Endodermal cell (in vitro differentiated cells): ENCODE measurements around the gene MRPS30. TPM values are rescaled to one million over a fixed set of nuclear protein-coding genes. Genes with fewer than 3 reads are reported as not detected.
"Not testable (repeated sequence)": the region's sequence is repeated elsewhere in the genome, so short reads cannot be mapped to it uniquely, and the experiment has no call there.

Experiments used
- DNase-seq: peaks from one replicate; pipeline ENCODE4 v3.0.0-alpha.2; 2017
- H3K27ac ChIP-seq: 2 replicates; pipeline ENCODE4 v1.5.1; 2013; ENCODE audit warnings: mild to moderate bottlenecking, low read depth, low read length, moderate library complexity
- H3K27me3 ChIP-seq: 2 replicates; pipeline ENCODE4 v1.6.1; 2013; ENCODE audit warnings: mild to moderate bottlenecking, low read length, moderate library complexity; ENCODE audit not compliant: insufficient read depth, control insufficient read depth, poor library complexity, severe bottlenecking
- H3K36me3 ChIP-seq: 2 replicates; pipeline ENCODE4 v1.7.0; 2013; ENCODE audit warnings: mild to moderate bottlenecking, low read length, moderate library complexity; ENCODE audit not compliant: control insufficient read depth, insufficient read depth
- H3K4me1 ChIP-seq: one replicate; pipeline ENCODE4 v1.7.0; 2013; ENCODE audit warnings: low read length; ENCODE audit not compliant: control insufficient read depth, insufficient read depth
- H3K4me3 ChIP-seq: 2 replicates; pipeline ENCODE4 v1.5.1; 2013; ENCODE audit warnings: mild to moderate bottlenecking, low read length, moderate library complexity
- H3K9ac ChIP-seq: 2 replicates; pipeline ENCODE4 v1.6.1; 2013; ENCODE audit warnings: mild to moderate bottlenecking, low read length, moderate library complexity; ENCODE audit not compliant: poor library complexity, severe bottlenecking; ENCODE audit errors: extremely low read depth
- H3K9me3 ChIP-seq: 2 replicates; pipeline ENCODE4 v1.6.1; 2013; ENCODE audit warnings: mild to moderate bottlenecking, low read length, moderate library complexity; ENCODE audit not compliant: control insufficient read depth
- H3K27ac Mint-ChIP-seq: 2 replicates; pipeline ENCODE4 v1.8.0; 2020; ENCODE audit warnings: mixed read lengths
- H3K27me3 Mint-ChIP-seq: 2 replicates; pipeline ENCODE4 v1.8.0; 2021; ENCODE audit warnings: mild to moderate bottlenecking, mixed read lengths; ENCODE audit not compliant: insufficient read depth
- H3K36me3 Mint-ChIP-seq: 2 replicates; pipeline ENCODE4 v1.8.0; 2020; ENCODE audit warnings: low read depth, mixed read lengths
- H3K4me1 Mint-ChIP-seq: 2 replicates; pipeline ENCODE4 v1.8.0; 2020; ENCODE audit warnings: mixed read lengths
- H3K4me3 Mint-ChIP-seq: 2 replicates; pipeline ENCODE4 v1.8.0; 2020; ENCODE audit warnings: mild to moderate bottlenecking, moderate library complexity, mixed read lengths
- H3K9me3 Mint-ChIP-seq: 2 replicates; pipeline ENCODE4 v1.8.0; 2020; ENCODE audit warnings: mild to moderate bottlenecking, mixed read lengths
- CTCF ChIP-seq: fragments of 200-600 bp; sonication (generic); conservative IDR thresholded peaks from 2 replicates; pipeline ENCODE4 v1.5.0; 2021; ENCODE audit warnings: antibody characterized with exemption, mild to moderate bottlenecking
- WGBS, 2 experiments: methylation state at CpG; one replicate each; pipeline versions ENCODE4 v1.1.5 to v1.1.7; 2013; ENCODE audit warnings: missing lambda C conversion rate in 2 of 2, mixed read lengths in 1 of 2; ENCODE audit not compliant: insufficient coverage in 1 of 2, insufficient read length in 1 of 2; 5-methylcytosine and 5-hydroxymethylcytosine counted together
- total RNA-seq, 2 donors: library from RNA; stranded (reverse); fragmentation: NEBNext Ultra II Directional in 1 of 2; extraction: Animal tissue kit (Norgen Biotek cat#: 25700) in 1 of 2; gene quantifications; 2 replicates in 1 of 2; 3 replicates in 1 of 2; pipeline ENCODE4 v1.2.1, GENCODE V29; 2021

Gene MRPS30
- total RNA-seq, 2 donors from 2014 or later: 47.1 to 54.2 TPM

- Mint-ChIP-seq H3K36me3 (peaks cover 2% of the 10 kb centered on the region), H3K9me3 (no peaks in the 10 kb centered on the region), H3K4me1 (no peaks in the 10 kb centered on the region), H3K4me3 (no peak overlapping the region), H3K27me3 (no peaks in the 10 kb centered on the region), H3K27ac (no peak overlapping the region)
- Histone ChIP-seq H3K4me3 (no peak overlapping the region), H3K4me1 (no peaks in the 10 kb centered on the region), H3K9me3 (peaks cover 6% of the 10 kb centered on the region), H3K36me3 (no peaks in the 10 kb centered on the region), H3K9ac (no peak overlapping the region), H3K27me3 (no peaks in the 10 kb centered on the region), H3K27ac (no peak overlapping the region)
- no peak for TF ChIP-seq CTCF
- no peak for DNase-seq
- 90 to 97% methylated on average over 2 of the region's 4 CpGs for WGBS, 2 experiments
Observed at GRCh38 chr5:44779167-44779566, 29.6 kb upstream of the MRPS30 start.

- Mint-ChIP-seq H3K27me3 (no peaks in the 10 kb centered on the region), H3K4me3 (no peak overlapping the region), H3K36me3 (peaks cover 3% of the 10 kb centered on the region), H3K4me1 (no peaks in the 10 kb centered on the region), H3K9me3 (peaks cover 39% of the 10 kb centered on the region), H3K27ac (no peak overlapping the region)
- Histone ChIP-seq H3K4me3 (no peak overlapping the region), H3K27ac (no peak overlapping the region), H3K4me1 (no peaks in the 10 kb centered on the region), H3K9me3 (peaks cover 42% of the 10 kb centered on the region), H3K27me3 (no peaks in the 10 kb centered on the region), H3K9ac (no peak overlapping the region), H3K36me3 (no peaks in the 10 kb centered on the region)
- WGBS, 2 experiments: 92 to 100% methylated on average over 2 to 4 of the region's 4 CpGs
- TF ChIP-seq CTCF: no peak
- no peak for DNase-seq
Observed at GRCh38 chr5:44783634-44784315, 25.0 kb upstream of the MRPS30 start.

- no peaks in the 10 kb centered on the region for H3K4me1 Mint-ChIP-seq
Observed at GRCh38 chr5:44787731-44788130, 21.0 kb upstream of the MRPS30 start.

GRCh38 chr5:44789372-44789995 is 19.3 kb upstream of the MRPS30 start:
- H3K4me1 Mint-ChIP-seq, H3K4me3 Mint-ChIP-seq, DNase-seq, H3K4me1 ChIP-seq, H3K27me3 ChIP-seq, H3K9ac ChIP-seq, H3K4me3 ChIP-seq, H3K27me3 Mint-ChIP-seq, H3K27ac Mint-ChIP-seq, H3K27ac ChIP-seq, H3K36me3 ChIP-seq: not testable (repeated sequence)
- Mint-ChIP-seq H3K9me3 (peaks cover 91% of the 10 kb centered on the region), H3K36me3 (peaks cover 22% of the 10 kb centered on the region)
- H3K9me3 ChIP-seq: peaks cover 89% of the 10 kb centered on the region
- WGBS, 2 experiments: 91 to 94% methylated on average over 5 to 11 of the region's 11 CpGs

More at GRCh38 chr5:44787731-44788130, 21.0 kb upstream of the MRPS30 start:
- Histone ChIP-seq H3K27ac (no peak overlapping the region), H3K9me3 (peaks cover 80% of the 10 kb centered on the region), H3K4me1 (no peaks in the 10 kb centered on the region), H3K4me3 (peak overlapping the region; percentile 10), H3K9ac (no peak overlapping the region), H3K36me3 (no peaks in the 10 kb centered on the region), H3K27me3 (no peaks in the 10 kb centered on the region)
- Mint-ChIP-seq H3K36me3 (peaks cover 13% of the 10 kb centered on the region), H3K4me3 (no peak overlapping the region), H3K27me3 (no peaks in the 10 kb centered on the region), H3K27ac (no peak overlapping the region), H3K9me3 (peaks cover 74% of the 10 kb centered on the region)
- 87% methylated on average over 3 of the region's 3 CpGs; no CpG with 5 or more reads in 1 of the 2 experiments for WGBS, 2 experiments
- TF ChIP-seq CTCF: no peak
- no peak for DNase-seq

- Mint-ChIP-seq H3K9me3 (peaks cover 88% of the 10 kb centered on the region), H3K36me3 (peaks cover 20% of the 10 kb centered on the region)
- H3K36me3 ChIP-seq, H3K27me3 Mint-ChIP-seq, H3K4me1 ChIP-seq, DNase-seq, H3K4me3 Mint-ChIP-seq, H3K27ac Mint-ChIP-seq, H3K27ac ChIP-seq, H3K4me1 Mint-ChIP-seq, H3K27me3 ChIP-seq, H3K9ac ChIP-seq, H3K4me3 ChIP-seq: not testable (repeated sequence)
- H3K9me3 ChIP-seq: peaks cover 97% of the 10 kb centered on the region
- WGBS, 2 experiments: 91 to 92% methylated on average over 6 to 8 of the region's 8 CpGs
Observed at GRCh38 chr5:44792031-44792673, 16.6 kb upstream of the MRPS30 start.
